Midbrain (tissue), 1 donor: Measurements from ENCODE around the gene CLMN.

ENCODE experiments used
- DNase-seq: peaks from one replicate; lab custom pipeline; 2025; lab: John Stamatoyannopoulos, UW

The CLMN gene

DNA sequence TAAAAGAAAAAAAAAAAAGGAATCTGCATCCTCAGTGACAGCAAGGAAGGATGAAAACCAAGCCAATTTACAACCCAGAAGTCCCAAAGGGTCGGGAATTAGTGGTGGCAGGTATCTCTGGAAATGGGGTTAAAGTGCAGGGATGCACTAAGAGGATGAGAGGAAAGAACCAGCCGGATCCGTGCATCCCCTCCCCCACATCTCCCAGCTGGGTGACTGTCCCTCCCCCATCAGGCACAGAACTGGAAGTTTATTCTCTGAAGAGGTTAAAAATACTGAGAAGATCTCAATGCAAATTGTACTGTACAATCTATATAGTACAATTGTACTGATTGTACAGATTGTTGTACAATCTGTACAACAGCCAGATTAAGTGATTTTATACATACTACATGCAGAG, 15.4 kb downstream of the CLMN start:
- DNase-seq = peak; percentile 28

DNA sequence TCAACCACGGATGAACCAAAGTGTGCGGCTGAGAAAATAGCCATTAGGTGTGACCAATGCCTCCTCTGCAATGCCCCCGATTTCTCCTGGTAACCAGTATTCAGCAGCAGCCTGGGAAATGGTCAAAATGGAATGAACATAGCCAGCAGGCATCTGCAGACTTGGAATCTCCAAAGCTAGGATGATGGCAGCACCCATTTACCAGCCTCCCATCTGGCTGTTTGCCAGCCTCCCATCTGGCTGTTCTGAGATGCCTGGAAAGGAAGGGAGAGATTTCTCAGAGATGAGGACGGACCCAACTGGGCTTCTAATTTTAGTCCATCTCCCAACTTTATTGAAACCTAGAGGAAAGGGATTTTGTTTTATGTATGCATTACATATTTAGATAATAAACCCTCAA, 16.2 kb downstream of the CLMN start:
- peak; percentile 35 for DNase-seq

DNA sequence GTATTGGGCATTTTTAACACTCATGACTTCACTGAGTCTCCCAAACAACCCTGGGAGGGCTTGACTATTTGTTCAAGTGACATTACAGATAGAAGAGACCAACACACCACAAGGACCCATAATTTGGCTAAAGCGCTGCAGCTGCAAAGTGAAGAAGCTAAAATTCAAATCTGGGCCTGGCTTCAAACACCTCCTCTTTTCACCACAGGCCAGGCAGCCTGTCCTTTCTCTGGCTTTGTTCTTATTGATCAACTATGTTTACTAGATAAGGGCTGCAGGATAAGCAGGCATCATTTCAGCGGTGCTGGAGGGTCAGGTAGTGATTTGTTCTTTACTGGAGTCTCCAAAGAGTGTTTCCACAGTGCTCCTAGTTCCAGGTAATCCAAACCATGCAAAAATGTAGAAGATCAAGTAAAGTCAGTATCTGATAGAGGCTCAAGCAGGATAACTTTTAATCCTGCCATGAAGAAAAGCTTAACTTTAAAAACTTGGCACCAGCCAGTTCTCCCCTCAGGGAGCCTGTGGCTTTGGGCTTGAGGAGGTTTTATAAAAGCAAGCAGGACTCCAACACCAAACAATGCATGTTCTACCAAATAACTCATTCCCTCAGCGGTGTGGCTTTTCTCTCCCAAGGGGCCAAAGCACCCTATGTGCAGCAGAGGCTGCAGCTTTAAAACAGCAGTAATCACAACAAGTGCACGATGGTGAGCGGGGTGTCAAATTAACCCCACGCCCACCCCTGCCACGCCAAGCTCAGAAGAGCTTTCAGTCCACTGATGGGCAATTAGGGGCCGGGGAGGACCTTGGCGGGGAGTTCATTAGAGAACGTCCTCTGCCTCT, 16.8 kb downstream of the CLMN start:
- peak; percentile 53 for DNase-seq

DNA sequence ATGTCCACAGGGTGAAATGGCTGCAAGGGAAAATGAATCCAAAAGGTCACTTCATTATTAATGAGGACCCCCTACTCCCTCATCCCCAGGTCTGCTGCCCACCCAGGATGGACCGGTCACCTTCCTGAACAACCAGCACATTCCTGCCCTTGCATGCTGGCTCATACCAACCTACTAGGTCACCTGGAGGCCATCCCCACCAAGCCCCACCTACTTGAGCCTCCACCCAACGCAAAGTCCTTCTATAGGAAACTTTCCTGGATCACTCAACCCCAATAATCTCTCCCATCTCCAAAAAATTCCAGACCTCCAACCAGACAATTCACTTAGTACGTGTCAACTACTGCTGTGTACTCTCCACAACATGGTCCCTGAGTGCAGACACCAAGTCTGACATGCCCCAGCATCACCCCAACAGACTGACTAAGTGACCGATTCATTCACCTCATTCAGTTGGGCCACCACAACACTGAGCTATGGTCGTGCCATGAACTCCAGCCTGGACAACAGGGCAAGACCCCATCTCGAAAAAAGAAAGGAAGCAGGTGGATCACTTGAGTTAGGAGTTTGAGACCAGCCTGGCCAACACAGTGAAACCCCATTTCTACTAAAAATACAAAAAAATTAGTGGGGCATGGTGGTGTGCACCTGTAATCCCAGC, 18.1 kb downstream of the CLMN start:
- DNase-seq = no peak

DNA sequence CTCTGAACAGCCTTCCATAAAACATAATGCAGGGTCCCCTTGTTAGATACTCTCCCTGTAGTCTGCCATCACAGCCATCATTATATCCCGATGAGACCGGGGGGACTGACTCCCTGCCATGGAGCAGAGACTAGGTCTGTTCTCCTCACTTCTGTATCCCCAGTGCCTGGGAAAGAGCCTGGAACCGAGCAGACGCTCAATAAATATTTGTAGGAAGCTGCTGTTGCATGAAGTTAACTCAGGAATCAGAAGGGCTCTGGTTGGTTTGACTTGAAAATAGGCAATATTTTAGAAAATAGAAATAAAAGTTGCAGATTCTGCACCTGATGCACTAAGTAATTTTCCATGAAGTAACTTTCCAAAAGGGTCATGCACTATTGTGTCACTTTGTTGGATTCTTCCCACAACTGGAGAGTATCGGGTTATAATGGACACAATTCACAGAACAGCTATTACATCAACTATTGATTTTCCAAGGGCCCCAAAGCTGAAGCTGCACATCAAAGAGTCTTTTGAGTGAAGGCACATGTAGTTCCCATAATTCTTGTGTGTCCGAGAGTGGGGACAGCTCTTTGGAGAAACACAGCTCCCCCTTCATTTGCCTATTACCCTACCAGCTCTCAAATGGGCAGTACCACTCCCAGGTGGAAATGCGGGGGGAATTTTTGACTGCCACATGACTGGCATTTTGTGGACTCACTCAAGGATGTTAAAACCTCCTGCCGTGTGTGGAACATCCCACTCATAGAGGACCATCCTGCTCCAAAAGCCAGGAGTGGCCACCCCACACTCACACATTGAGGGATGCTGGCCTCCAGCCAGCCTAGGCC, 18.8 kb downstream of the CLMN start:
- peak; percentile 90 for DNase-seq

DNA sequence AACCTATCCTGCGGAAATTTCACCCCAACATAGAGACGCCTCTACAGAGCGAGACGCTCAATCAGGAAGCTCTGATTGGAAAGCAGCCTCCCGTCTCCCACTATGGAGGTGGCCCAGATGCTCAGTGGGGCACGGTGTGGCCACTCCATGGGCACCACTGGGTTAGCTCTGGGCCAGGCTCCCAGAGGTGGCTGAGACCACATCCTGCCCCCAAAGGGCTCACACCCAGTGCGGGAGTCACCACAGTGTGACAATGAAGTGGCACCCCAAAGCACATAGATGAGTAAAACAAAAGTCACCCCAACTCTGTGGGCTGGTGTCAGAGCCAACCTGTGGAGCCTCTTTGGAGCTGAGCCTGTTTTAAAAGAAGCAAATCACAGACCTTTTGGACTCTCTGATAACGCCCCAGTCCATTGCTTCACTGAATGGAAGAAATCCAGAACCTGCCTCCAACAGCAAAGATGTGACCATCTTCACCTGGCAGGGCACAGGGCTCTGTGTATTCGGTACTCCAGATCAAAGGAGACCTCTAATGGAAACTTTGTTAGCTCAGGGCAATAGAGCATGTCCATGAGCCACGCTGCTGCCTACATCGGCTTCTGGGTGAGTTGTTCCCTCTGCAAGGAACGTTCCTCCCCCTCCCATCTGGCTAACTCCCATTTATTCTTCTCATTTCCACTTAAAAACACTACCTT, 19.6 kb downstream of the CLMN start:
- no peak for DNase-seq

DNA sequence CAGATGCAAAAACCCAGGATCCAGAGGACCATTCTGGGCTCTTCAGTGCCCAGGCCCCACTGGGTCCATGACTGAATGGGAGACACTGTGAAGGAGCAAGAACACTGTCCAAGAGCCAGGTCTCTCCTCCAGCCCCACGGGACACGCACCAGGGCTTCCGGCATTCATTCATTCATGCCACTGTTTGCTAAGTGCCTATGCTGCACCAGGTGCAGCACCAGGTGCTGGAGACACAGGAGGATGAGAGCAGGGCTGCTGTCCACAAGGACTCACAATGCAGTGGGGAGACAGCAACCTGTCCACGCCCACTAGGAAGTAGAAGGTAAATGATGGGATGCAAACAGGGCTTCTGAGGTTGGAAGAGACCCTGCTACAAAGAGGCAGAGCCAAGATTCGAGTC, 20.4 kb downstream of the CLMN start:
- DNase-seq = no peak

DNA sequence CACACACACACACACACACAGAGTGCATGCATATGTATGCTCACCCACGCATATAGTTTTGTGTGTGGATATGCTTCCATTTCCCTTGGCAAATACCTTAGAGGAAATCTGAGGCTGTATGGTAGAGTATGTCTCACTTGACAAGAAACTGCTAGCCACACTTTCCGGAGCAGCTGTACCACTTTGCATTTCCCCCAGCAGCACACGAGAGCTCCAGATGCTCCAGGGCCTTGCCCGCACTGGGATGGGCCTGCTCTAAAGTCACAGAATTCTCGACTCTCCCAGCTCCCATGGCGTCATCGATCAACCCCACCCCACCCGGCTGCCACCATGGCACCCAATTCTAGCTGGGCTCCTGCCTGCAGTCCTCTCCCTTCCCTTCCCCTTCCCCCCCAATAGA, 21.9 kb downstream of the CLMN start:
- no peak for DNase-seq

DNA sequence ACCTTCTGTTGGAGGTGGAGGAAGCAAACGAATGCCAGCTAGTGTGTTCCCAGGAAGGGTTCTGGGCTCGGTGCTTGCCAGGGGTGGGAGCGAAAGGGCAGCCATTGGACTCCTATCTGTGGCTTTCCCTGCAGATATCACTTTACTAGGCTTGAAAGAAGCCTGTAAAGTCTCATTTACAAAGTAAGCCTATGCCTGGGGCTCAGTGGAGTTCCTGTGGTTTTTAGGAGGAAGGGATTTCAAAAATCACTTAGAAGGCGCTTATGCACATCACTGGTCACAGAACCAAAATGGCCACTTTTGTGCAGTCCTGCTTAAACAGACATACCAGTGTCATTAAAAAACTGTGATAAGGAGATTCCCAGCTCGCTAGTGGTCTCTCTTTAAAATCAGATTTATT, 22.7 kb downstream of the CLMN start:
- no peak for DNase-seq

DNA sequence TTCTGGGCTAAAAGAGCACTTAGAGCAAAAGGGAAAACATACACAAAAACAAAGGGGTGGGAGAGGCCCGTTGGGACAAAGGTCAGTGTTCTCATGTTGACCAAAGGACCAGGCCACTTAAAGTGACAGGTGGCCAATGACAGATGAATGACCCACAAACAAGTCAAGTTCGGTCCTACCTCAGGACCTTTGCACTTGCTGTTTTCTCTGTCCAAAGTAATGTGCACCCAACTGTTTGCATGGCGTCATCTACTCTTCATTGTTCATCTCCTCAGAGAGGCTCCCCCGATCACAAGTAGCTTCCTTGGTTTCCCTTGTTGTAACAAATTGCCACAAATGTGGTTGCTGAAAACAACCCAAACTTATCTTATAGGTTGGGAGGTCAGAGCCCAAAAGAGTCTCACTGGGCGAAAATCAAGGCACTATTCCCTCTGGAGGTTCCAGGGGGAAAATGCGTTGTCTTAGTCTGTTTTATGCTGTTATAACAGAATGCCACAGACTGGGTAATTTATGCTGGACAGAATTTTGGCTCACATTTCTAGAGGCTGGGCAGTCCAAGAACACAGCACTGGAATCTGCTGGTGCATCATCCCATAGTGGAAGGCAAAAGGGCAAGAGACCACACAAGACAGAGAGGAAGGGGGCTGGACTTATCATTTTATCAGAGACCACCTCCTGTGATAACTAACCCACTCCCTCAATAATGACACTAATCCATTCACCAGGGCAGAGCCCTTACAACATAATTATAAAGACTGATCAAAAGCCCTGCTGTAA, 23.9 kb downstream of the CLMN start:
- no peak for DNase-seq

DNA sequence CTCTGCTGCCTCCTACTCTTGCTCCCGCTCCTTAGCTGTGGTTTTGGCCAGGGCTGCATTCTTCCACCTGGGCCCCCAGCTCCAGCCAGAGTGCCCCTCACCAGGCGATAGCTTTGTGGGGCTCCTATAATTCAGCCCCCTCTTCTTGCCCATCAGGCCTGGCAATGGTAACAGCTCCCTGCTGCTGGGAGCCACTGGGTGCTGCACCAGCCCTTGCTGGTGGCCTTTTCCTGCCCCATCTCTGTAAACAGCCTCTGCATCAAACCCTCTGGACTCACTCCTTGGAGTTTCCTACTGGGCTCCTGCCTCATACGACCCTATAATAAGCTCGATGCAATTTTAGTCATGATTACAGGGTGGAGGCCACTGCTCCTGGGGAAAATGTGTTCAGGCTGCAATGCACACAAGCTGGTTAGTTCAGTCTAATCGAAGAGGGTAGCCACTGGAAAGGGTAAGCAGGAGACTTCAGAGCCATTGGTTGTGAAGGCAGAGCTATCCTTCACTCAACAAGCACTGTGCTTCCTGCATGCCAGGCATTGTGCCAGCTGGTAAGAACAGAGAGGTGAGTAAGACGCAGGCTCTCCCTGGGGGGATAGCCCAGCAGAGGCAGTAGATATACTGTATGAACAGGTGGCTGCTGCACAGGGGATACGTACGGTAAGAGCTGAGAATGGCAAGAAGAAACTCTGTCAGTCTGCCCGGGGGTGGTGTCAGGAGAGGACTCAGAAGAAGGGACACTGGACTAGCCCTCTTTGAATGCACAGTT, 24.7 kb downstream of the CLMN start:
- DNase-seq = no peak

DNA sequence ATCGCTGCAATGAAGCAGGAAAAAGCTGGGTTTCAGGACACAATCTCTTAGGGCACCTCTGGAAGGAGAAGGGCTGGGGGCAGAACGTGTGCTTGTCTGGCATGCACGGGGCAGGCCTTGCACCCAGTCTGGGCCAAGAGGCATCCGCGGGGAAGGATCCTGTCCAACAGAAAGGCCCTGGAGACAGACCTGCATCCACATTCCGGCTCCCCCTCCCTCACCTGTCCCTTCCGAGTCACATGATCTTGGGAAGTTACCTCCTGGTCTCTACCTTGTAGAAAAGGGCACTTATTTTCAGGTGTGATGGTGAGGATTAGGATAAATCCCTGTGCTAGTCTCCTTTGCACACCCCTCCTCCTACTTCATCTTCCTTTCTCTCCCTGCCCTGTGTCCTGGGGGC, 25.4 kb downstream of the CLMN start:
- no peak for DNase-seq

DNA sequence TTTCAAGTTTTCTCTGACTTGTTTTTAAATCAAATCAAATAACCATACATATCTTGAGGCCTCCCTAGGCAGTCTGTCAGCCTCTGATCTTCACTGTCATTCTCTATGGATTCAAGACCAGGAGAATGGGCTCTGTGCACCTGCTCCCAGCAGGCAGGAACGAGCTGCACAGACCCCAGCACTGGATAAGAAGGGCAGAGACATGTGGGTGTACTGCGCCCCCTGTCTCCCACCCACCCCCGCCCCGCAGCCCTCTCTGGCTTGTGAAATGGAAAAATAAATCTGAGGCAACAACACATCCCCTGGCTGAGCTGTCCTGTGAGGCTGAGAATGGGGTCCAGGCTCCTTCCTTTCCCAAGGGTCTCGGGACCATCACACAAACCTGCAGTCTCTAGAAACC, 26.3 kb downstream of the CLMN start:
- DNase-seq = no peak

DNA sequence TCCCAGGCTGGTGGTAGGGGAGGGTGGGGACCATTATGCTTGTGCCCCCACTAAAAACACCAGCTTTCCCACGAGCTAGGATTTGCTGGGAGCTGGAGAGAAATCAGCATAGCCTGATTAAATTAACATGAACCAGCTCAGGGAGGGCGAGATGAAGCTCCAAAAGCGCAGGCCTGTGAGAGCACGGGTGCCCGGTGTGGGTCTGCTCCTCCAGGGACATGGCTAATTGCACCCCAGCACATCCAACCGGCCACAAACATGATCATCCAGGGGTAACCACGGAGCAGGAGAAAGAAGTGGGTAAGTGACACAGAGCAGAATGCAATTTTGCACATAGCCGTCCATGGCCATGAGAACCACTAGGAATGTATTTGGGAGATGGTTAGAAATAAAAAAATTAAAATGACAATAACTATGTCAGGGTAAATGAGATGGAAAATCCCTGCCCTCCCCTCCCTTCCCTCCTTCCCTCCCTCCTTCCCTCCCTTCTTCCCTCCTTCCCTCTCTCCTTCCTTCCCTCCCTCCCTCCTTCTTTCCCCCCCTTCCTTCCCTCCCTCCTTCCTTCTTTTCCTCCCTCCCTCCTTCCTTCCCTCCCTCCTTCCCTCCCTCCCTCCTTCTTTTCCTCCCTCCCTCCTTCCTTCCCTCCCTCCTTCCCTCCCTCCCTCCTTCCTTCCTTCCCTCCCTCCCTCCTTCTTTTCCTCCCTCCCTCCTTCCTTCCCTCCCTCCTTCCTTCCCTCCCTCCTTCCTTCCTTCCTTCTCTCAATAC, 26.9 kb downstream of the CLMN start:
- no peak for DNase-seq

DNA sequence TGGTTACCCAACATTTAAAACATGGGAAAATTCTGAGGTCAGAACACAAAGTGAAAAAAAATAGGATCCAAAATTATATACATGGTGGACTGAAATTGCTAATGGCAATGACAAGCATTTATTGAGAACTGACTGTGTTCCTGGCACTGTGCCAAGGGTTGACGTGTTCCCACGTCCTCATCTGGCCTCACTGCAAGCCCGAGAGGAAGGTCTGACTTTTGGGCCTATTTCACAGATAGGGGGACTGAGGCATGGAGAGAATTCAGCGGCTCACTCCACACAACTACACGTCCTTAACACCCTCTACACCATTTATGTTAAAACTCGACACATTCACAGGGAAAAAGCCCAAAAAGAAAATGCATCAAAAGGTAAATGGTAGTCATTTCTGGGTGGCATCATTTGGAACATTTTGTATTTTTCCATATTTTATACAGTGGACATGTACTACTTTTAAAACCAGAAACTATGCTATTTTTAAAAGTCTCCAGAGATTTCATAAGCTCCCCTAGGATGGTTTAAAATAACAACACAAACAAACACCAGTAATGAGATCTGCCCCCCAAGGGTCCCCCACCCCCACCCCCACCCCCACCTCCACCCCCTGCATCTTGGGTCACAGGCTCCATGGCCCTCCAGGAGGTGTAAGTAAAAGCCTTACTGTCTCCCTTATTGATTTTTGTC, 27.7 kb downstream of the CLMN start:
- DNase-seq = peak; percentile 51

DNA sequence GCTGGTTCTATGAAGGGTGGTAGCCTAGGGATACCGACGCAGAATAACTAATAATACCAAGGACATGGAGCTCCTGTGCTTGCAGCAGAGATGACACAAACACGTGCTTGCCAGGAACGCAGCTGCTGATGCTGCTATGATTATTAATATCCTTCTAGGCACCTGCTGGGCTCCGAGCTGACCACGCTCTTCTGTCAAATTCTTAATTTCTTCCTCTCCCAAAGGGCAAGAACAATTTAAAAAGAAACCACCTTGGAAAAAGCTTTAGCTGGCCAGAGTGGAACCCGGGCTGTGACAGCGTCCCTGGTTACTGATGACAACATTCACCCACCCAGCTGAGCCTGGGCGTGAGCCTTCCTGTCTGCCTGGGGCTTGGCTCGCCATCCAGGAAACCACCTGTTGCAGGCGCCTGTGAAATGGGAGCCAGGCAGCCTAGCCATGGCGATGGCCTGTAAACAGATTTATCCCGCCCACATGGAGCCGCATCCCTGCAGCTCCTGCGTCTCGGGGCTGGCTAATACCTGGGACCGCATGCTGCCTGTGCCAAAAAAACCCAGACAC, 28.8 kb downstream of the CLMN start:
- DNase-seq = no peak

DNA sequence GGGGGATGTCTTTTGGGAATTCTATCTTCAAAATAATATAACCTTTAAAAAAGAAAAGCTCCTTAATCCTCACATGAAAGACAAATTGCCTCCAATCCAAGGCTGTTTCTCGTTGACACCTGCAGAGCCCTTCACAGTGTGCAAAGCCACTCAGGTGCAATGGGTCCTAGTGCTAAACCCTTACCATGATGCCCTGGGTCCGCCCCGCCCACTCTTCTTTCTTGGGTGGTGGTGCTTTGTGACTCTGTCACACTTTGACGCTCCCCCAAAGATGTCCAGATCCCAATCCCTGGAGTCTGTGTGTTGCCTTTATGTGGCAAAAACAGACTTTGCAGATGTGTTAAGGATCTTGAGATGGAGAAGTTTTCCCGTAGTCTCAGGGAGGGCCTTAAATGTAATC, 29.7 kb downstream of the CLMN start:
- no peak for DNase-seq

DNA sequence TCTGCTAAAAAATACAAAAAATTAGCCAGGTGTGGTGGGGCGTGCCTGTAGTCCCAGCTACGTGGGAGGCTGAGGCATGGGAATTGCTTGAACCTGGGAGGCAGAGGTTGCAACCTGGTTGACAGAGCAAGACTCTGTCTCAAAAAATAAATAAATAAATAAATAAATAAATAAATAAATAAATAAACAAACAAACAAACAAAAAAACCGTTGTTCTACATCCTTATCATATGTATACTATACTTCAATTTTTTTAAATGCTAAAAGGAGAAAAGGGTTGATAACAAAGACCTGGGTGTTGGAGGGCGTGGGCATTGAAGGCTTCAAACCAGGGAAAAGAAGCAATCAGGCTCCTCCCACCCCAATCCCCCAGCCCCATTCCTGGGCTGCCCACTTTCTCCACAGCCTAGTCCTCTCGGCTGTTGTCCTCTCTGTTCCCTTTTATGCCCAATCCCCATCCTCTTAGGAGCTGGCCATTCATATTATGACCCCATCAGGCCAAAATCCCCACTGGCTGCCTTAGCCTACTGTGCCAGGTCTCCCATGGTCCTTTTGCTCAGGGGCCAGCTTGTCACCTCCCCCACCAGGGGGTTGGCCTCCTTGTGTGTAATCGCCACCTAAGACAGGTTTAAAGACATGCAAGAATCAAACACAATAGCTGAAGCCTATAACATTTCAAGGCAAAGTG, 30.2 kb downstream of the CLMN start:
- no peak for DNase-seq
